Measurements from ENCODE around the gene ATP8B3. TPM values are rescaled to one million over a fixed set of nuclear protein-coding genes. Genes with fewer than 3 reads are reported as not detected.

ATP8B3 gene
- total RNA-seq, 1 donor from 2014 or later: 3.0 TPM

GRCh38 chr19:1736280-1736679 is 75.8 kb downstream of the ATP8B3 start:
- FAIRE-seq (no peak), DNase-seq (ENCODE audit: low read depth) (no peak)
- no peak overlapping the region for H2AFZ ChIP-seq (ENCODE audit: low read depth, low read length)
- H3K4me1 ChIP-seq (ENCODE audit: insufficient read depth, low read length): no peaks in the 10 kb centered on the region
- no peaks in the 10 kb centered on the region for H4K20me1 ChIP-seq (ENCODE audit: insufficient read depth, low read length)
- H3K4me1 Mint-ChIP-seq (ENCODE audit: low read depth, unreplicated experiment): no peaks in the 10 kb centered on the region
- no peak overlapping the region for H3K9ac ChIP-seq (ENCODE audit: low read length)
- H3K27ac ChIP-seq (ENCODE audit: low read depth, low read length): no peak overlapping the region
- peaks cover 5% of the 10 kb centered on the region for H3K36me3 Mint-ChIP-seq (ENCODE audit: low read depth, unreplicated experiment)
- H3K27ac Mint-ChIP-seq (ENCODE audit: unreplicated experiment): no peak overlapping the region
- H3K79me2 ChIP-seq (ENCODE audit: insufficient read depth, low read length): no peaks in the 10 kb centered on the region
- H3K36me3 ChIP-seq (ENCODE audit: insufficient read depth, low read length): no peaks in the 10 kb centered on the region
- H3K27me3 ChIP-seq (ENCODE audit: insufficient read depth, low read length): peaks cover 20% of the 10 kb centered on the region
- H3K4me3 ChIP-seq (ENCODE audit: insufficient read depth, low read depth, low read length): no peak overlapping the region
- no peak overlapping the region for H3K4me3 Mint-ChIP-seq (ENCODE audit: unreplicated experiment)
- H3K4me2 ChIP-seq (ENCODE audit: low read length): no peak overlapping the region
- peaks cover 11% of the 10 kb centered on the region for H3K9me3 Mint-ChIP-seq (ENCODE audit: unreplicated experiment)
- peaks cover 4% of the 10 kb centered on the region for H3K9me3 ChIP-seq (ENCODE audit: insufficient read depth, low read depth, low read length)
- TF ChIP-seq CTCF (IDR thresholded peaks at IDR 0.05; ENCODE audit: insufficient read depth, low read depth, low read length): no peak
- TF ChIP-seq EZH2 (IDR thresholded peaks at IDR 0.05; ENCODE audit: insufficient read depth, low read length): no peak
- peaks cover 71% of the 10 kb centered on the region for H3K27me3 Mint-ChIP-seq (ENCODE audit: low read depth, unreplicated experiment)

- Mint-ChIP-seq H3K9me3 (ENCODE audit: unreplicated experiment) (peaks cover 5% of the 10 kb centered on the region), H3K4me3 (ENCODE audit: unreplicated experiment) (no peak overlapping the region), H3K27ac (ENCODE audit: unreplicated experiment) (no peak overlapping the region), H3K27me3 (ENCODE audit: low read depth, unreplicated experiment) (peaks cover 66% of the 10 kb centered on the region), H3K4me1 (ENCODE audit: low read depth, unreplicated experiment) (no peaks in the 10 kb centered on the region), H3K36me3 (ENCODE audit: low read depth, unreplicated experiment) (peaks cover 3% of the 10 kb centered on the region)
- TF ChIP-seq CTCF (IDR thresholded peaks at IDR 0.05; ENCODE audit: insufficient read depth, low read depth, low read length): no peak
- H3K4me3 ChIP-seq (ENCODE audit: insufficient read depth, low read depth, low read length): no peak overlapping the region
- H3K9me3 ChIP-seq (ENCODE audit: insufficient read depth, low read depth, low read length): no peaks in the 10 kb centered on the region
- no peaks in the 10 kb centered on the region for H3K79me2 ChIP-seq (ENCODE audit: insufficient read depth, low read length)
- no peaks in the 10 kb centered on the region for H3K4me1 ChIP-seq (ENCODE audit: insufficient read depth, low read length)
- no peak for FAIRE-seq
- H4K20me1 ChIP-seq (ENCODE audit: insufficient read depth, low read length): no peaks in the 10 kb centered on the region
- no peak overlapping the region for H3K9ac ChIP-seq (ENCODE audit: low read length)
- H3K36me3 ChIP-seq (ENCODE audit: insufficient read depth, low read length): no peaks in the 10 kb centered on the region
- peaks cover 17% of the 10 kb centered on the region for H3K27me3 ChIP-seq (ENCODE audit: insufficient read depth, low read length)
- DNase-seq (ENCODE audit: low read depth): no peak
- H3K27ac ChIP-seq (ENCODE audit: low read depth, low read length): no peak overlapping the region
- no peak overlapping the region for H3K4me2 ChIP-seq (ENCODE audit: low read length)
- no peak overlapping the region for H2AFZ ChIP-seq (ENCODE audit: low read depth, low read length)
Measured at GRCh38 chr19:1734321-1734966, 77.6 kb downstream of the ATP8B3 start.

Small RNA genes lying within 50 kb of the gene (microRNA-seq; reads per million reads assigned to microRNA genes)
- gene MIR1909: 10.7 reads per million, percentile 36 among the genes with 10 or more reads in this experiment

Other genes with a start within 250 kb of the ATP8B3 start
- 51.8 and 52.1 TPM in 2 replicates for gene MEX3D, start 244.0 kb downstream of the ATP8B3 start, total RNA-seq
- 64.0 and 71.9 TPM in 2 replicates for gene MBD3, start 219.4 kb downstream of the ATP8B3 start, total RNA-seq
- 255 and 257 TPM in 2 replicates for gene UQCR11, start 206.8 kb downstream of the ATP8B3 start, total RNA-seq
- 156 and 173 TPM in 2 replicates for gene TCF3, start 159.7 kb downstream of the ATP8B3 start, total RNA-seq
- not detected in 2 replicates for gene ONECUT3, start 58.8 kb downstream of the ATP8B3 start, total RNA-seq
- 35.5 and 36.2 TPM in 2 replicates for gene REXO1, start 36.2 kb upstream of the ATP8B3 start, total RNA-seq
- 52.4 and 58.1 TPM in 2 replicates for gene KLF16, start 51.3 kb upstream of the ATP8B3 start, total RNA-seq
- gene ABHD17A, start 73.2 kb upstream of the ATP8B3 start, total RNA-seq: 56.7 and 61.4 TPM in 2 replicates
- 3.7 and 5.7 TPM in 2 replicates for gene ADAT3, start 93.1 kb upstream of the ATP8B3 start, total RNA-seq
- 72.2 and 73.4 TPM in 2 replicates for gene SCAMP4, start 93.1 kb upstream of the ATP8B3 start, total RNA-seq
- gene CSNK1G2, start 128.9 kb upstream of the ATP8B3 start, total RNA-seq: 60.8 and 64.1 TPM in 2 replicates
- gene BTBD2, start 203.4 kb upstream of the ATP8B3 start, total RNA-seq: 49.5 and 53.7 TPM in 2 replicates
- 123 and 146 TPM in 2 replicates for gene MKNK2, start 239.0 kb upstream of the ATP8B3 start, total RNA-seq